Measurements from ENCODE around the gene MARK3. TPM values are rescaled to one million over a fixed set of nuclear protein-coding genes. Genes with fewer than 3 reads are reported as not detected.

Gene MARK3
- total and polyA plus RNA-seq, 2 of the 4 experiments (the other 2 are of a cell fraction), result 78.5 to 80.5 TPM

GRCh38 chr14:103442288-103442687 lies 57.1 kb downstream of the MARK3 start:
- H3K4me2 ChIP-seq (ENCODE audit: low read depth, low read length), result no peak overlapping the region
- BruUV-seq (replicated peaks), result no TSS peak
- in situ Hi-C loops (cut with MboI; ENCODE audit: low sequenced_read_pairs), result no loop called here
- no peak overlapping the region for H2AK9ac ChIP-seq (replicated peaks; ENCODE audit: low read depth, low read length, poor library complexity)
- no peak overlapping the region for H3K56ac ChIP-seq (ENCODE audit: extremely low read depth, insufficient read depth, low read length)
- peaks cover 21 to 79% of the 10 kb centered on the region in 2 experiments for H3K79me1 ChIP-seq (ENCODE audit: low read depth in 1 of 2, low read length in 2 of 2)
- no peak overlapping the region for H3K4ac ChIP-seq (ENCODE audit: low read depth, low read length)
- peaks cover 78% of the 10 kb centered on the region for H4K20me1 ChIP-seq (ENCODE audit: insufficient read depth, low read length)
- no peak overlapping the region for H3K9ac ChIP-seq (ENCODE audit: low read depth, low read length)
- ATAC-seq (ENCODE audit: low read depth) (peak; percentile 70), DNase-seq (peak; percentile 78)
- peak overlapping the region; percentile 55 for H2BK5ac ChIP-seq (ENCODE audit: low read depth, low read length, poor library complexity, severe bottlenecking)
- H4K8ac ChIP-seq (ENCODE audit: low read depth in 2 of 2, low read length in 2 of 2), result no peak overlapping the region
- peaks cover 6% of the 10 kb centered on the region for H3K9me1 ChIP-seq (ENCODE audit: insufficient read depth, low read length)
- H2BK120ac ChIP-seq (ENCODE audit: low read depth, low read length), result no peak overlapping the region
- intact Hi-C loops (cut with micrococcal nuclease), result no loop called here
- no peaks in the 10 kb centered on the region for H3K27me3 ChIP-seq (ENCODE audit: control insufficient read depth, insufficient read depth, low read length)
- no peak overlapping the region for H2AFZ ChIP-seq (replicated peaks; ENCODE audit: low read length, poor library complexity)
- TF ChIP-seq MXI1 (IDR thresholded peaks at IDR 0.05; ENCODE audit: borderline replicate concordance, low read depth, low read length) (no peak), POLR2A (IDR thresholded peaks at IDR 0.05; ENCODE audit: low read depth, low read length) (no peak), CEBPB (IDR thresholded peaks at IDR 0.05; ENCODE audit: low read depth, low read length) (peak; percentile 89), MAFK (IDR thresholded peaks at IDR 0.05; ENCODE audit: low read depth, low read length) (no peak), CHD1 (IDR thresholded peaks at IDR 0.05; ENCODE audit: low read depth, low read length) (no peak), RFX5 (IDR thresholded peaks at IDR 0.05; ENCODE audit: low read depth, low read length) (no peak)
- TF ChIP-seq, protein P1, sequence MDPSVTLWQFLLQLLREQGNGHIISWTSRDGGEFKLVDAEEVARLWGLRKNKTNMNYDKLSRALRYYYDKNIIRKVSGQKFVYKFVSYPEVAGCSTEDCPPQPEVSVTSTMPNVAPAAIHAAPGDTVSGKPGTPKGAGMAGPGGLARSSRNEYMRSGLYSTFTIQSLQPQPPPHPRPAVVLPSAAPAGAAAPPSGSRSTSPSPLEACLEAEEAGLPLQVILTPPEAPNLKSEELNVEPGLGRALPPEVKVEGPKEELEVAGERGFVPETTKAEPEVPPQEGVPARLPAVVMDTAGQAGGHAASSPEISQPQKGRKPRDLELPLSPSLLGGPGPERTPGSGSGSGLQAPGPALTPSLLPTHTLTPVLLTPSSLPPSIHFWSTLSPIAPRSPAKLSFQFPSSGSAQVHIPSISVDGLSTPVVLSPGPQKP (IDR thresholded peaks at IDR 0.05; ENCODE audit: borderline replicate concordance, low read depth, low read length), result no peak
- H4K5ac ChIP-seq (ENCODE audit: low read depth, low read length), result no peak overlapping the region
- no peak overlapping the region for H3K14ac ChIP-seq (replicated peaks; ENCODE audit: low read depth, low read length)
- dilution Hi-C loops (cut with HindIII; ENCODE audit: low sequenced_read_pairs, unreplicated experiment), result no loop called here
- no peaks in the 10 kb centered on the region for H3K9me3 ChIP-seq (ENCODE audit: control insufficient read depth, insufficient read depth, low read length)
- no peak overlapping the region for H2BK15ac ChIP-seq (ENCODE audit: low read depth, low read length)
- H3K18ac ChIP-seq (ENCODE audit: low read depth, low read length), result no peak overlapping the region
- peaks cover 13% of the 10 kb centered on the region for H3K36me3 ChIP-seq (ENCODE audit: control insufficient read depth, insufficient read depth, low read length)
- no peak overlapping the region for H2BK20ac ChIP-seq (ENCODE audit: low read depth, low read length)
- no peak overlapping the region for H2AK5ac ChIP-seq (ENCODE audit: low read depth, low read length)
- no peak overlapping the region for H4K91ac ChIP-seq (ENCODE audit: insufficient read depth, low read depth, low read length)
- ChIA-PET CTCF (no interaction called here), POLR2A (ENCODE audit: unreplicated experiment) (no interaction called here)
- peak overlapping the region; percentile 16; the same call in 1 of the 2 replicates for H3K27ac ChIP-seq (ENCODE audit: insufficient read depth, low read length)
- WGBS, 2 experiments (ENCODE audit: extremely low coverage in 2 of 2, insufficient read length in 1 of 2), result no CpG with 5 or more reads among the region's 6 CpGs
- H3K23ac ChIP-seq (ENCODE audit: low read depth, low read length), result no peak overlapping the region
- no peak overlapping the region for H3K4me3 ChIP-seq (ENCODE audit: insufficient read depth, low read depth, low read length)
- peaks cover 9% of the 10 kb centered on the region for H3K4me1 ChIP-seq (ENCODE audit: control insufficient read depth, insufficient read depth, low read length)

All from IMR-90 (cell line).